Fibroblast of upper back skin (primary cell): ENCODE data around the gene GALNT14.
A peak's percentile ranks its signal among the peaks of the same experiment; 100 is the strongest.

Experiments used
- DNase-seq: peaks from one replicate; pipeline ENCODE4 v3.0.0-alpha.2; 2013

GALNT14 gene

DNA sequence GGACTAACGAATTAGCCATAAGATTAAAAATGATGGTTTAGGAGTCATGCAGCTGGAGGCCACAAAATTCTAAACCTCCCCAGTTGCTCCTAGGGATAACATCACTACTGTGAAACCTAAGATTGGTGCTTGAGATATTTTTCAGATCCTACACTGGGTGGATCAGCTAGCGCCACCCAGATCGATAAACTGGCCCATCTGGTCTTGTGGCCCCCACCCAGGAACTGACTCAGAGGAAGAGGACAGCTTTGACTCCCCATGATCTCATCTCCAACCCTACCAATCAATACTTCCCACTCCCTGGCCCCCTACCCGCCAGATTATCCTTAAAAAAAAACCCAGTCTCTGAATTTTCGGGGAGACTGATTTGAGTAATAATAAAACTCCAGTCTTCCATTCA, 5.5 kb downstream of the GALNT14 start:
- DNase-seq = no peak

DNA sequence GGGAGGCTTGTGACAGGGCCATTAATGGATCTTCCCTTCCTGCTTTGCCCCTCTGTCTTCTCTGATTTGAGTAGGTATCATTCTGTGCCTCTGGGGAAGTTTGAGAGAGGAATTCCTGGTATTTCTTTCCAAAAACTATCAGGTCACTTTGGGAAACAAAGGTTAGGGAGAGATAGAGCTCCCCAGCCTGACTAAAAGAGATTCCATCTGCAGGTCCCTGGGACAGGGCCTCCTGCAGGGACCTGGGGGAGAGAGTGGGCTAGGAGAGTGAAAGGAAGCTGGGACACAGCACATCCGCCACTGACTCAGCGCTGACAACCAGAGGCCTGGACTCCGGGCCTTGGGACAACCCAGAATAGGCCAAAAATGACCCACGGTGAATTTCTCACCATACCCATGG, 6.4 kb downstream of the GALNT14 start:
- DNase-seq = no peak

DNA sequence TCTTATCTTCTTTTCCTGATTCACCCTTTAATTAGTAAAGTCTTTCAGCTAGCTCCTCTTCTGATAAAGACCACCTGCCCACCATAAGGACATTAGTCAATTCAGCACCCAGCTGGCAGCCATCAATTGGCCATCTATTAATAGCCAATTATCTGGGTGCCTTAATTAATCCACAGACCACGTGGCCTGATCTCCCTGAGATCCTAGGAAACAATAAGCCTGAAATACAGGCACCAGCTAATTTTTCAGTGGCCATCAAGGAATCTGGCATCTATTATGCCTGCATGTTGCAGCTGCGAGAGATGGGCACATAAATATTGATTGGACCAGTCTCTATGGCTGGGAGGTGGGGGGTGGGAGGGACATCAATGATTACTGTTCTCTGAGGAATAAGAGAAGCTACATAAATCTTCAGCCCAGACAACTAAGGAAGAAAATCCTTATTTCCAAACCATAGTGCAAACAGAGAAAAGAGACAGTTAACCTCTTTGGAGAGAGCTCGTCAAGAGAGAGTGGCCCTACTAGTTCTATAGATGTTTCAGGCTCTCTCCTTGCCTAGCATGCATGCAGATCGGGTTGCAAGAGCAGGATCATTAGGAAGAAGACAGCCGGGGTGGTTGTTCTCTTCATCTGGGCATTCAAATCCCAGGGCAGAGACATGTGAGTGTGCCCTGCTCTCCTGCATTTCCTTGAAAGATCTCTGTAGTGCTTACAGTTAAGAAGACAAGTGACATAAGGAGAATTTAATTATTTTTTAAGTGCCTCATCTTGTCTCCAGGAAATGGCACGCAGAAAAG, 8.7 kb downstream of the GALNT14 start:
- DNase-seq = no peak

DNA sequence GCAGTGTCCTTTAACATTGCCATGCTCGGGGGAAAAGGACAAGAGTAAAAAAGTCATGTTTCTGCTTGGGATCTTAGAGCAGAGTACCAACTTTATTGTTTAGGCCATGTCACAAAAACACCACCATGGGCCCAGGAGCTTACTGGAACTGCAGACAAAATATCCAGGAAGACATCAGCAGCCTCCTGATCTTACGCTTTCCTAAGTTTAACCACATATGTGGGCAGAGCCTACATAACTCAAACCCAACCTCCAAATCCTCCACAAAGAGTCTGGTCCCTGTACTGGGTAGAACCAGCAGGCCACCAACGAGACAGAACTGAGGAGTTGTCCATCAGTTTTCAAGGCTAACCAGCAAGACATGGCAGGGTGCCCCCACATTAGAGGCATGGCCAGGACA, 10.3 kb downstream of the GALNT14 start:
- no peak for DNase-seq

DNA sequence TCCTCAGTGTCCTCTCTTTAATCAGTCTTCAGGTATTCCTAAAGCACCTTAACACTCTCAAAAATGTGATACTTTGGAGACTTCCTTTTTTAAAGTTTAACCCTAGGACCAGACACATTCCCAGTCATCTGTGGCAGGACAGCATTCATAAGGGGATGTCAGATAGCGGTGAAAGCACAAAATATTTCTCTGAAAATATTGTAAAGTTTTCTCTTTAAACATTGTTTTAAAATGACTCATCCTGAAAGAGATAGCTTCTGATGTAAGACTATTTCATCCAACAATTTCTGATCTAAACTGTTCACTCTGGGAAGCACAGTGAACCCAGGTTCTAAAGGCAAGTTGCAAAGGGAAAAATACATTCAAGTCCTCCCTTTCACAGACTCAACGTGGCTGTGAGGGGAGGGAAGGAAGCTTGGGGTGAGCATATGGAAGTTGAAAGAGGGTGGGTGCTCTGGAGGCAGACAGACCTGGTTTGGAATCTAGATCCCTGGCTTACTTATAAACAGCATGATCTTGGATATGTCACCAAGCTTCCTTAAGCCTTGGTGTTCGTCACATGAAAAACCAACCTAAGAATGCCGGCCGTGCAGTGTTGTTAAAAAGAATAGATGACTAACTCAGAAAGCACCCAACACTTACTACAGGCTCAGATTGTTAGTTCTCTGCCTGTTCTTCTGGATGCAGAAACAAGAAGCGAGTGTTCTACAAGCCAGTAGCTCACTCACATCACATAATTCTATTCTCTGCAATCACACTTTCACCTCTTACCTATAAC, 12.1 kb downstream of the GALNT14 start:
- DNase-seq = no peak

DNA sequence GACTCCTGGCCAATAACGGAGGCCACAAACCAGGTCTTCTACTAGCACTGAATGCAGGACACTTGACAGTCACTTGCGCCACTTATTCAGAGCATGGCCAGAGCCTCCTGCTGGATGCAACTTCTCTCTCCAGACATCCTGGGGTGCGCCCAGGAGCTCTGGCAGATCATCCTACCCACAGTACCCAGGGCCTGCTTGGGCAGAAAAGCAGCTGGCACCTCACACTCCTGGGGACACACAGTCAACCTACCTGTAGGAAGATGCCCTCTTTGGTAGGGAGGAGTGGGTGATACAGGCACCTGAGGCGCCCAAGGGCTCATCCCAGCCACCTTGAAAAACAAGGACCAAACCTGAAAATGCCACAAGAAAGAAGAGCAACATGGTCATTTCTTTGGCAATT, 13.3 kb downstream of the GALNT14 start:
- DNase-seq = no peak

DNA sequence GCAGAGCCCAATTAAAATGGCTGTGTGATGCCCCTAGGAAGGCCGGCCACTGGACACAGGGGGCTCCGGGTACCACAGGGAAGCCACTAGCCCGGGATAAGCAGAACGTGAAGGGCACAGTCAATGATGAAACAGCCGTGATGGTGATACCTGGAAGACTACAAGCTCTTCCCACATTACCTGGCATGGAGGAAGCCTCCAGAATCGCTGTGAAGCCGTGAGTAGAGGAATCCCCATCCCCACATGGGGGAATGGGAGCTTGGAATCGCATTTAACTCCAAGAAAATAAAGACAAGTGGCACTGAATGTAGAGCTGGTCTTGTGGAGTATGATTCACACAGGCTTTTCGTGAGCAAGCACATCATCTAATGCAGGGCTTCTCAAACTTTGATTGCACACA, 16.1 kb downstream of the GALNT14 start:
- DNase-seq = no peak

DNA sequence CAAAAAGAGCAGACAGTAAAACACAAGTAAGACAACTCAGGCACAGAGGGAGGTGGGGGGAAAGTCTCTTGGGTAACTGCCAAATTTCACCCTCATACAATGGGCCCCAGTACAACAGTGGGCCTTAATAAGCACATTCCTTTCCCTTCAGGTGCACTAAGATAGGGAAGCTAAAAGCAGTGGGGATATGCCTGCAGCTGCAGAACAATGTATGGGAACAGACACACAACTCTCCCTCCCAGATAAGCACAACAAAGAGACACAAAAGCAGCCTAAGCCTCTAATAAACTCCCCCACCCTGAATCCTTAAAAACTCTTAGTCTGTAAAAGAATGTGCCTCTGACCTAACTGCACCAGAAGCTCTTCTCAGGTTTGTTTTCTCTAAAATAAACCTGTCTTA, 24.5 kb downstream of the GALNT14 start:
- no peak for DNase-seq

DNA sequence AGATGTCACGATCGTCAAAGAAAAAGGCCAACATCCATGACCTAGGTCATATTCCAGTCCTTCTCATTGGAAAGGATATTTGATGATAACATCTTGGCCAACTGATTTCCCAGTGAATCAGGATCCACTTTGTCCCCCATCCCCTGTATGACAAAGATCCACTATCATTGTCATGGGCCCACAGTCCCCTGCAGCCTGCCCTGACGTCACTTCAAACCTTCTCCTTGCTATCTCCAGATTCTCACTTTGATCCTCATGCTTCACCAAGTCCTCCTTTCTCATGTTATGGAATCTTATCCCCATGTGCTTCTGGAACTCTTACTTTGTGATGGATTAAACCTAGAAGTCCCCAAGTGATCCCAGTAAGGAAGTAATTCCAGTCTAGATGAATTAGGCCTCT, 25.7 kb downstream of the GALNT14 start:
- no peak for DNase-seq

DNA sequence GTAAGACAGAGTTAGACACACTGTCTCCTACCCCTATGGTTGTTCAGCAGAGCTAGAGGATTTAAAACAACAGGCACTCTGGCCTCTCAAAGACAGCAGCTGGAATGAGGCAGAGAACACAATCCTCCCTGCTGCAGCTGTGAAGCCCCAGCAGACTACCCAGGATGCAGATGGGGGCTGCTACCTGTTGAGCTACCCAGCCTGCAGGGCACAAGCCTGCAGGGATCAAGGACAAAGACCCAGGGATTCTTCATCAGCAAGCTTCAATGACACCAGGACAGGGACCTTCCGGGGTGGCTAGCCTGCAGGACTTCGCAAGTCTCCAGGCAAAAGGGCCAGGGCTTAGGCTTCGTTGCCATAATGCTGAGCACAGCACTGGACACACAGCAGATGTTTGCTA, 27.2 kb downstream of the GALNT14 start:
- no peak for DNase-seq

DNA sequence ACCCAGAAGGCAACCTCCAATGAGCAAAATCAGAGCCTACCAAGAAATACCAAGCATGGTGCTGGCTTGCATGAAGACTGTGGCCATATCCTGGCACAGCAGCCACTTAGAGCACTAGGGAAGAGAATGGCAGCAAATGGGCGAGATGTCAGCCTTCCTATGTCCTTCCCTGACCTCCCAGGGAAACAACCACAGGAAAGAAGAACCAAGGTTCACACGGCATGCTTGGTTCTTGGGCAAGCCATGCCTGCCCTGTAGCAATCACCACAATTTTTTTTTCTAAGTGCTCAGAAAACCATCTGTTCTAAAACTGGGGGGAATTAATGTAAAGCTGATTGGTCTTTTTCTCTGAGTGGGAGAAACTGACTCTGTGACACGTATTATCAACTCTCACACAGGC, 27.8 kb downstream of the GALNT14 start:
- no peak for DNase-seq

DNA sequence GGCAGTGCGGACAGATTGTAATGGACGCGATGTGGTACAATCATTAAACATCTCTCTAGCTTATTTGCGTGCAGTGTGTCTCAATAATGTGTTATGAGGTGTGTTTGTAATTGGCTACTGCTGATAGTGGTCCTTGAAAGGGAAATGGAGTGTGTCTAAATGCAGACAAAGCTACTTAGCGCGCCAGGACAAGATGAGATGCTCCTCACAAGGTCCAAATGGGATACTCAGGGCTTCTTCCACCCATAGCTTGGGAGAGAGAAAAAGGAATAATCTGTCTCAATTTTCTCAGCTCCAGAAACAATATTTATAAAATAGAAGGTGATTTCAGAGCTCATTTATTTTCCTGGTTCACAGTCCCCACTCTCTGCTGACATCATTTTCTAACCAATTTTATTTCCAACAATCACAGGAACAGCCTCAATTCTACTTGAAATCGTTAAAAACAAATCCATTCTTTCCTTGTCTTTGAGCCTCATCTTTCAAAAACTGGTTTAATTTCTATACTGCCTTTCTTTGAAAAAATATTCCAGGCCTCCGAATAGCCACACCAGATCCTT, 28.5 kb downstream of the GALNT14 start:
- no peak for DNase-seq

DNA sequence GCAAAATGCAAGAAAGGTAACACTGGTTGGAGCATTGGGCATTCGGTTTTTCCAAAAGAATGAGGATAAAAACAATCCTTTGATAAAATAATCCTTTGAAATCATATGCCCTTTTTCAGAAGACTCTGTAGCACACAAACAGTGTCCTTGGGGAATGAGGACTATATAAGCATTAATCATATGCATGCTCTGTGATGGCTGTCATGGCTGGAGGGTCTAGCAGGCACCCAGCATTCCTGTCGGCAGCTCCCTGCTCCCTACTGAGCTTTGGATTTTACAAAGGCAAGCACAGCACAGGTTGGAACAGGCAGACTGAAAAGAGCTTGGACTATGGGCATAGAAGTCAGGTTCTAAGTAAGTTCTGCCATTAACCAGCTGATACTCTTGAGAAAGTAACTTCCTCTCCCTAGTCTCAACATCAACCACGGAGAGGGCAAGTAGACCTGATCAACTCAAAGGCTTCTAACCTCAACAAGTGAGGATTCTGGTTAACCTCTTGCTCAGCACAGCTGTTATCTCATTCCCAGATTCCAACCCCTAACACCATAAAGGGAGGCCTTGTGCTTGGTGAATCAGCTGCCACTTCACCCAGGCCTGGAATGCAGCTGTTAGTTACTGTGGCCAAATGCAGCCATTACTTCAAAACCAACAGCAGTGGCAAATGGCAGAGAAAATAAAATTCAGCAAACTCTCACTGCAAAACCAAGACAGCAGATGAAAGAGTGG, 29.5 kb downstream of the GALNT14 start:
- no peak for DNase-seq

DNA sequence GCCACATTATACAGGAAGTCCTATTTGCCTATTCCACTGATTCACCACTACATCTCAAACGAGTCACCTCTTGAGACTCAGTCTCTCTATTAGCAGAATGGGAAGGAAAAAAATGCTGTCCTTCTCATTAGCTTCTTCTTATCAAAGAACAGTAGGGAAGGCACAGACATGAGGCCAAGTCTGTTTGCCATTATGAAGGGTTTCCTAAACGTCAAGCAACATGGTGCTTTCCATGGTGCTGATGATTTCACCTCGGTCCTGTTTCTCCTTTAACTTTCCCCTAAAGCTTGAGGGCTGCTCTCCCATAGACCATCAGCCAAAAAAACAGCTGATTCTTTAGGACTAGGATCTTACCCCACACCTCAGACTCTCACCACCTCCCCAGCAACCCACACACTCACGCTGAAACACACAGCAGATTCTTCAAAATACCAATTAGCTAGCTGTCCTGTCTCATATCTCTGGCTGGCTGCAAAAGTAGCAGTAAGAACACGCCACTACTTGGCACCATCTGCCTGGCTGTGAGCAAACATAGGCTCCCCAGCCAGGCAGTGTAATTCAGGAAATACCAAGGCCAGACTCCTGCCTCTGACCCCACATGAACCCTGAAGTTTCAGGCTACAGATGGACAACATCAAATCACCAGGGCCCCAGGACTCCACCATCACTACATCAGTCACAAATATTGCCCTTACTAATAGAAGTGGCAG, 30.5 kb downstream of the GALNT14 start:
- peak; percentile 24 for DNase-seq

DNA sequence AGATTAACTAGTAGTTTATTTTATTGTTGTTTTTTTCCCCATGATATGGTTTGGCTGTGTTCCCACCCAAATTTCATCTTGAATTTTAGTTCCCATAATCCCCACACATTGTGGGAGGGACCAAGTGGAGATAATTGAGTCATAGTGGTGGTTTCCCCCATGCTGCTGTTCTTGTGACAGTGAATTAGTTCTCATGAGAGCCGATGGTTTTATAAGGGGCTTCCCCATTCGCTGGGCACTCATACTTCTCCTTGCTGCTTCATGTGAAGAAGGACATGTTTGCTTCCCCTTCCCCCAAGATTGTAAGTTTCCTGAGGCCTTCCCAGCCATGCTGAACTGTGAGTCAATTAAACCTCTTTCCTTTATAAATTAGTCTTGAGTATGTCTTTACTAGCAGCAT, 36.5 kb downstream of the GALNT14 start:
- DNase-seq = no peak

DNA sequence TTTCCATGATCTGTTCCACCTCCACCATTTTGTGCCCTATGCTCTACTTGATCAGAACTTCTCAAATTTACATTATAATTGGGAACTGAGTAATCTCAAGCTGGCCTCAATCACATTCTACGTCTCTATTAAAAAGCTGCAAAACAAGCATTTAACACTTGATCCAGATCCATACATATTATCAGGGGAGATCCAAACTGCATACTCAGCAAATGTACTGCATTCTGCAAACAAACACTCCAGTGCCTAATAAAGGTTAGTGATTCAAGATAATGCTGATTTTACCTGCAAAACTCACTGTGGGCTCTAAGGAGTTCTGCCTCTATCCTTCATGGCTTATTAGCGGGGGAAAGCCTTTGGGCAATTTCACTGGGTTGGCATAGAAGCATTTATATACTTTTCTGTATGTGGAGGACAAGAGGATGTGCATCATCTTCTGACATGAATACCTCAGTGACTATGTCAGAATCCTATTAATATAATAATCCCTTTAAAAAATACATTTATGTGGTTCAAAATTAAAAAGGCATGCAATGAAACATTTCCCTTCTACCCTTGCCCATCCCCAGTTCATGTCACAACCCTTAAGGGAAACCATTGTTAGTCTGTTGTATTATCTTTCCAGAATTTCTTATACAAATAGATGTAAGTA, 40.2 kb downstream of the GALNT14 start:
- DNase-seq = no peak

DNA sequence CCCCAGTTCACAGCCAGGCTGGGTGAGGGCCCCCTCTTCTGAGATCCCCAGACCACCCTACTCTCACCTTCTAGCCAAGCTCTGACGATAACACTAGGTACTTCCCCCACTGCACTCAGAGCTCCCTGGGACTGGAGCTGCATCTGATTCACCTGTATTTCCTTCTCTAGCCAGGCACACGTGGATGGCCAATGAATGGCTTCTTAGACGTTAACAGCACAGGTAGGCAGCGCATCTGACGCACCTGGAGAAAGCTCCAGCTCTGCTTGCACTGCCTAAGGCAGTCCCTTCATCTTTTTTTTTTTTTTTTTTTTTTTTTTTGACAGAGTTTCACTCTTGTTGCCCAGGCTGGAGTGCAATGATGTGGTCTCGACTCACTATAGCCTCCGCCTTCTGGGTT, 48.1 kb downstream of the GALNT14 start:
- no peak for DNase-seq

DNA sequence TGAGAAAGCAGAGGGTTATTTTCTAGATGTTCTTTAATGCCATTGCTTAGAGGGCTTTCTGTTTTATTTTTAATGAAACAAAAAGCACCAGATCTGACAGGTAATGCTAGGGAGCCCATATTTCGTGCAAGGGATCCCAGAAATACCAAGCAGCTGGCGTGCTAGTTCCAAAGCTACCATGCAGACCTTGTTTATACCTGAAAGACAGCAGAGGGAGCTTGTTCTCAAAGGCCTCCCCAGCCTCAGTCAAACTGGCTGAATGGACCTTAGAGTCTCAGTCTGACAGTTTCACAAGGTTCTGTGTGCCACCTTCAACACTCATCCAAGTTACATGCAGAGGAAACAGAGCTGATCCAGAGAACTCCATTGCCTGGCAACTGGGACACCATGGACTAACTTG, 48.6 kb downstream of the GALNT14 start:
- DNase-seq = no peak

DNA sequence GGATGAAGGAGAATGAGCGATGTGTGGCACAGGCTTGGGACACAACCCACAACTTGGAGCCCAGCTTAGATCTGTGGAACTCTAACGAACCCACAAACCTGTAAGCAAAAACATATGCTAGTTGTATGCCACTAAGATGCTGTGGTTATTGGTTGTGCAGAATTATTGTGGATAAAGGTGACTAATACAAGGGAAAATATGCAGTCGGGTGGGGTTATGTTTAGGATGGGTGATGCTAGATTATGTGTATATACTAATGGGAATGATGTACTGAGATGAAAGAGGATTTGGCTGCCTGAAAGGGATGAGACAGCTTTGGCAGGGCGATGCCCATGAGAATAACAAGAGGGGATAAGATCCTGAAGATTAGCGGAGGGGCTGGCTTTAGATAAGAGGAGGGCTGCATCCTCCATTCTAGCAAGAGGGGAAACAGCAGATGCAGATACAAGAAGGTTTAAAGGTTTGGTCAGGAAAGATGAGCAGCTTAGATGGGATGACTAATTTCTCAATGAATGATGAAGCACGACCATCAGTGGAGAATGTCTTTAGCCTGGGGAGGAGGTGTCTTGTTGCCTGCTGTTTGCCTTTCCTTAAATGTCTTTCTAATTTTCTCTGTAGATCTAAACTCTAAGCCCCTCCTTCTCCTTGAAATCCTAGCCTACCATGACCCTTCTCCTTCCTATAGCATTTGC, 49.6 kb downstream of the GALNT14 start:
- peak; percentile 40 for DNase-seq

DNA sequence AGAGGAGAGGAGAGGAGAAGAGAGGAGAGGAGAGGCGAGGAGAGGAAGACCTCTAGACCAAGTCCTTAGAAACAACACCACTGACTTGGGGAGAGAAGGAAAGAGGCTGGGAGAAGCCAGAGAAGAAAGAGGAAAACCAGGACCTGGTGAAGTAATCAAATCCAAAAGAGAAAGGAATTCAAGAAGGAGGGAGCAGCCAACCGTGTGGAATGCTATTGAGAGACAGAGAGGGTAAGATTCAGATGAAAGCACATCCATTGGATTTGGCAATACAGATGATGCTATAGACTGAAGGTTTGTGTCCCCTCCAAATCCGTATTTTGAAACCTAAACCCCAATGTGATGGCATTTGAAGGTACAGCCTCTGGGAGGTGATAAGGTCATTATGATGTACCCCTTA, 50.7 kb downstream of the GALNT14 start:
- DNase-seq = no peak

DNA sequence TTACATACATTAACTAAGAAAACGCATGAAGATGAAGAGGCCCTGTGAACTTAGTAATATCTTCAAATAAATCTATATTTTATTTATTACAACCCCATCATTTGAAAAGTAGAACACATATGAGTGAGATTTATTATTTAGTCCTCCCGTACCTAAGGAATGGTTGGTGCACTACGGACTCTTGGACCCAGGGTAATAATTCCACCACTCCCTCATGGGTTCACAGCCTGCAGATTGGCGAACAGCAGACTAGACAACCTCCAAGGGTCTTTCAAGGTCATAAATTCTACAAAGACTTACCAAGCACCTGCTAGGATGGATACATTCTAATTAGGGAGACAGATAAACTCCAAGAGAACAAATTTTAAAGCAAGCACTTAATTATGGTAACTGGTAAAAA, 51.6 kb downstream of the GALNT14 start:
- DNase-seq = no peak
